Upper lobe of left lung (tissue), 4 donors: ENCODE measurements around the gene SEC14L3.

Experiments
- POLR2A ChIP-seq, 4 donors: fragments of 450-650 bp; IDR thresholded peaks; one replicate each; pipeline ENCODE4 v1.5.1; 2016 to 2017; ENCODE audit warnings: antibody characterized with exemption in 4 of 4, mild to moderate bottlenecking in 2 of 4
- POLR2AphosphoS5 ChIP-seq, 2 donors: sonication (generic); formaldehyde crosslinking; IDR thresholded peaks; one replicate each; pipeline ENCODE4 v1.5.1; 2017; ENCODE audit warnings: antibody characterized with exemption in 2 of 2
- TF ChIP-seq, protein P1 (sequence below), 6 experiments: fragments of 450-650 bp in 4 of 6; fragments of 200-600 bp in 2 of 6; sonication (generic) in 2 of 6; IDR thresholded peaks; one replicate each; pipeline ENCODE4 v1.5.1; 2016 to 2019; ENCODE audit warnings: antibody characterized with exemption in 6 of 6

DNA sequence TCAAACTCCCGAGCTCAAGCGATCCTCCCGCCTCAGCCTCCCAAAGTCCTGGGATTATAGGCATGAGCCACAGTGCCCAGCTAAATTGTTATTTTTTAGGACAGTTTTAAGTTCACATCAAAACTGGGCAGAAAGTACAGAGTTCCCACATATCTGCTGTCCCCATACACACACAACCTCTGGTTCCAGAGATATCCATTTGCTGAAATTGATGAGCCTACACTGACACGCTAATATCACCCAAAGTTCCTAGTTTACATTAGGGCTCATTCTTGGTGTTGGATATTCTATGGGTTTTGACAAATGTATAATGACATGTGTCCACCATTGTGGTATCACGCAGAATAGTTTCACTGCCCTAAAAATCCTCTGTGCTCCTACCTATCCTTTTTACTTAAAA, 36.4 kb upstream of the SEC14L3 start:
- TF ChIP-seq, protein P1, sequence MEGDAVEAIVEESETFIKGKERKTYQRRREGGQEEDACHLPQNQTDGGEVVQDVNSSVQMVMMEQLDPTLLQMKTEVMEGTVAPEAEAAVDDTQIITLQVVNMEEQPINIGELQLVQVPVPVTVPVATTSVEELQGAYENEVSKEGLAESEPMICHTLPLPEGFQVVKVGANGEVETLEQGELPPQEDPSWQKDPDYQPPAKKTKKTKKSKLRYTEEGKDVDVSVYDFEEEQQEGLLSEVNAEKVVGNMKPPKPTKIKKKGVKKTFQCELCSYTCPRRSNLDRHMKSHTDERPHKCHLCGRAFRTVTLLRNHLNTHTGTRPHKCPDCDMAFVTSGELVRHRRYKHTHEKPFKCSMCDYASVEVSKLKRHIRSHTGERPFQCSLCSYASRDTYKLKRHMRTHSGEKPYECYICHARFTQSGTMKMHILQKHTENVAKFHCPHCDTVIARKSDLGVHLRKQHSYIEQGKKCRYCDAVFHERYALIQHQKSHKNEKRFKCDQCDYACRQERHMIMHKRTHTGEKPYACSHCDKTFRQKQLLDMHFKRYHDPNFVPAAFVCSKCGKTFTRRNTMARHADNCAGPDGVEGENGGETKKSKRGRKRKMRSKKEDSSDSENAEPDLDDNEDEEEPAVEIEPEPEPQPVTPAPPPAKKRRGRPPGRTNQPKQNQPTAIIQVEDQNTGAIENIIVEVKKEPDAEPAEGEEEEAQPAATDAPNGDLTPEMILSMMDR (IDR thresholded peaks at IDR 0.05): no peak
- no peak for TF ChIP-seq POLR2A (IDR thresholded peaks at IDR 0.05)
- no peak for TF ChIP-seq POLR2AphosphoS5 (IDR thresholded peaks at IDR 0.05)
